Loucy (cell line): ENCODE data around the gene CDC14A.

Source experiments
- H2AFZ ChIP-seq: fragments of 200-600 bp; sonication (generic); 2 replicates; pipeline ENCODE4 v1.6.0; 2016; ENCODE audit warnings: antibody characterized with exemption, mild to moderate bottlenecking, low read length, moderate library complexity
- H3F3A ChIP-seq: fragments of 200-600 bp; 2 replicates; pipeline ENCODE4 v1.6.0; 2016; ENCODE audit warnings: antibody characterized with exemption, low read depth, mild to moderate bottlenecking
- H3K27me3 ChIP-seq: fragments of 200-600 bp; sonication (generic); 2 replicates; pipeline ENCODE4 v1.6.1; 2014; ENCODE audit warnings: low read length, mild to moderate bottlenecking; ENCODE audit not compliant: insufficient read depth, poor library complexity, severe bottlenecking
- H3K36me3 ChIP-seq: fragments of 200-600 bp; sonication (generic); 2 replicates; pipeline ENCODE4 v1.6.1; 2016; ENCODE audit warnings: low read length; ENCODE audit not compliant: insufficient read depth
- H3K4me1 ChIP-seq: fragments of 200-600 bp; sonication (generic); 2 replicates; pipeline ENCODE4 v1.5.1; 2014; ENCODE audit warnings: low read length, mild to moderate bottlenecking; ENCODE audit not compliant: insufficient read depth, poor library complexity, severe bottlenecking
- H3K4me2 ChIP-seq: fragments of 200-600 bp; sonication (generic); 2 replicates; pipeline ENCODE4 v1.6.0; 2014; ENCODE audit warnings: antibody characterized with exemption, low read length, low read depth, mild to moderate bottlenecking; ENCODE audit not compliant: poor library complexity, severe bottlenecking
- H3K4me3 ChIP-seq: fragments of 200-600 bp; sonication (generic); 2 replicates; pipeline ENCODE4 v1.5.1; 2014; ENCODE audit warnings: low read length, mild to moderate bottlenecking, mixed read lengths; ENCODE audit not compliant: poor library complexity, severe bottlenecking
- H3K79me2 ChIP-seq: fragments of 200-600 bp; sonication (generic); 2 replicates; pipeline ENCODE4 v1.6.1; 2014; ENCODE audit warnings: low read length; ENCODE audit not compliant: insufficient read depth
- H3K9ac ChIP-seq: fragments of 200-600 bp; sonication (generic); 2 replicates; pipeline ENCODE4 v1.6.0; 2014; ENCODE audit warnings: mild to moderate bottlenecking, low read depth, low read length, moderate library complexity; ENCODE audit not compliant: poor library complexity, severe bottlenecking
- H3K9me2 ChIP-seq: fragments of 200-600 bp; sonication (generic); replicated peaks from 2 replicates; pipeline ENCODE4 v1.6.1; 2016; ENCODE audit warnings: low read depth, low read length, mixed read lengths
- H3K9me3 ChIP-seq: fragments of 200-600 bp; sonication (generic); 2 replicates; pipeline ENCODE4 v1.6.1; 2014; ENCODE audit warnings: mild to moderate bottlenecking, antibody characterized with exemption, low read length, low read depth; ENCODE audit not compliant: insufficient read depth
- H4K20me1 ChIP-seq: fragments of 200-600 bp; sonication (generic); 2 replicates; pipeline ENCODE4 v1.6.0; 2014; ENCODE audit warnings: antibody characterized with exemption, low read length, mild to moderate bottlenecking; ENCODE audit not compliant: insufficient read depth, poor library complexity, severe bottlenecking
- EZH2phosphoT487 ChIP-seq: fragments of 200-600 bp; IDR thresholded peaks from 2 replicates; pipeline ENCODE4 v1.6.1; 2018; ENCODE audit warnings: antibody characterized with exemption, mild to moderate bottlenecking, moderate library complexity, borderline replicate concordance
- TF ChIP-seq, protein P1 (sequence below): fragments of 200-600 bp; sonication (generic); conservative IDR thresholded peaks from 2 replicates; pipeline ENCODE4 v1.5.1; 2014; ENCODE audit warnings: mild to moderate bottlenecking, antibody characterized with exemption, low read length

Gene CDC14A

DNA sequence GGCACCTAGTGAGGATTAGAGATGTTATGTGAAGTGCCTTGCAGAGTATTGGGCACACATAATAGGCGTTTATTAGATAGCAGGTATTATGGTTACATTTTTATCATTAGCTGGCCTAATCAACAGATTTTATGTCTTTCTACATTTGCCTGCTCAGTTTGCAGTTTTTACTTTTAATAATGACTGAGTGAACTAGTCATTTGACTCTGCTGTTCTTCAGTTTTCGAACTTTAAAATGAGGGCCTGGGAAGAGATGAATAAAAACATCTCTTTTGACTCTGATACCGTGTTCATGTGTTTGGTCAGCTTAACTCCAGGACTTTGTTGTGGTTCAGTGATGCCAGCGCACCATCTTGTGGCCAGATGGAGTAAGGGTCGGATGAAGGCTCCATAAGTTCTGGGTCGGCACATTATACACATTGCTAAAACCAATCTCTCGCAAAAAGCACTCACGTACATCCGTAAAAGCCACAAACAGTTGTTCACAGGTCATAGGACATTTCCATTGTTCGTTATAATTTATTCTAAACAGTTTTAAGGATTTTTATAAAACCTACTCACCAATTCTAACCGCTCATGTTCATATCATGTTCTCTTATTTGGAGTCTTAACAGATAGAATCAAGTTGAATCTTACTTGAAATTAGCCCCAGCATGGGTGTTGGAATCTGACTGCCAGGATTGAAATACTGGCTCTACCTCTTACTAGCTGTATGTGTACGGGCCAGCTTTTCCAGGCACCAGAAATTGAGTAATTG lies 107.2 kb downstream of the CDC14A start:
- no peak overlapping the region for H2AFZ ChIP-seq
- no peaks in the 10 kb centered on the region for H3K9me3 ChIP-seq
- no peaks in the 10 kb centered on the region for H4K20me1 ChIP-seq
- peaks cover 10% of the 10 kb centered on the region for H3K4me1 ChIP-seq
- no peak overlapping the region for H3K4me3 ChIP-seq
- no peaks in the 10 kb centered on the region for H3K9me2 ChIP-seq
- H3K9ac ChIP-seq: no peak overlapping the region
- no peak for TF ChIP-seq EZH2phosphoT487
- TF ChIP-seq, protein P1, sequence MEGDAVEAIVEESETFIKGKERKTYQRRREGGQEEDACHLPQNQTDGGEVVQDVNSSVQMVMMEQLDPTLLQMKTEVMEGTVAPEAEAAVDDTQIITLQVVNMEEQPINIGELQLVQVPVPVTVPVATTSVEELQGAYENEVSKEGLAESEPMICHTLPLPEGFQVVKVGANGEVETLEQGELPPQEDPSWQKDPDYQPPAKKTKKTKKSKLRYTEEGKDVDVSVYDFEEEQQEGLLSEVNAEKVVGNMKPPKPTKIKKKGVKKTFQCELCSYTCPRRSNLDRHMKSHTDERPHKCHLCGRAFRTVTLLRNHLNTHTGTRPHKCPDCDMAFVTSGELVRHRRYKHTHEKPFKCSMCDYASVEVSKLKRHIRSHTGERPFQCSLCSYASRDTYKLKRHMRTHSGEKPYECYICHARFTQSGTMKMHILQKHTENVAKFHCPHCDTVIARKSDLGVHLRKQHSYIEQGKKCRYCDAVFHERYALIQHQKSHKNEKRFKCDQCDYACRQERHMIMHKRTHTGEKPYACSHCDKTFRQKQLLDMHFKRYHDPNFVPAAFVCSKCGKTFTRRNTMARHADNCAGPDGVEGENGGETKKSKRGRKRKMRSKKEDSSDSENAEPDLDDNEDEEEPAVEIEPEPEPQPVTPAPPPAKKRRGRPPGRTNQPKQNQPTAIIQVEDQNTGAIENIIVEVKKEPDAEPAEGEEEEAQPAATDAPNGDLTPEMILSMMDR: peak; percentile 95
- no peaks in the 10 kb centered on the region for H3K79me2 ChIP-seq
- H3K27me3 ChIP-seq: no peaks in the 10 kb centered on the region
- peaks cover 9% of the 10 kb centered on the region; the same call in 1 of the 2 replicates for H3K36me3 ChIP-seq
- H3K4me2 ChIP-seq: no peak overlapping the region
- H3F3A ChIP-seq: no peaks in the 10 kb centered on the region

DNA sequence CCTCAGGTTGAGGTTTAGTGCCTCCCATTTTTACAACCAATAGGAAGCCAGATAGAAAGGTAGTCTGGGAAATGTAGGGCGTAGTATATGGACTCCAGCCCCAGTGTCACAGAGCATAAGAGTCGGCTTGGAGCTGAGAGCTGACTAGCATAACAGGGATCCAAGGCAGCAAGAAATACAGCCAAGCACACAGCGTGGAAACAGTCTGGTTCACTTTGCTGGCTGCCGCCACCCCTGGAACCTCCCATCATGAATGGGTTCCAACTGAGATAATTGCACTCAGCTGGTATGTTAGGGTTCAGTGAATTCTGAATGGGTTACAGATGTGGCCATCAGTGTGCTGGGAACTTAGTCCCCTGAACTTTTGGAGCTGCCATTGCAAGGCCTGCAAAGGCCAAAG lies 108.9 kb downstream of the CDC14A start:
- no peak overlapping the region for H3K4me3 ChIP-seq
- H4K20me1 ChIP-seq: no peaks in the 10 kb centered on the region
- H2AFZ ChIP-seq: no peak overlapping the region
- peaks cover 10% of the 10 kb centered on the region for H3K4me1 ChIP-seq
- no peaks in the 10 kb centered on the region for H3K9me3 ChIP-seq
- TF ChIP-seq EZH2phosphoT487: no peak
- TF ChIP-seq, protein P1: no peak
- no peaks in the 10 kb centered on the region for H3K27me3 ChIP-seq
- no peaks in the 10 kb centered on the region for H3K79me2 ChIP-seq
- H3K4me2 ChIP-seq: no peak overlapping the region
- H3F3A ChIP-seq: no peaks in the 10 kb centered on the region
- H3K9me2 ChIP-seq: no peaks in the 10 kb centered on the region
- peaks cover 9% of the 10 kb centered on the region; the same call in 1 of the 2 replicates for H3K36me3 ChIP-seq
- no peak overlapping the region for H3K9ac ChIP-seq

DNA sequence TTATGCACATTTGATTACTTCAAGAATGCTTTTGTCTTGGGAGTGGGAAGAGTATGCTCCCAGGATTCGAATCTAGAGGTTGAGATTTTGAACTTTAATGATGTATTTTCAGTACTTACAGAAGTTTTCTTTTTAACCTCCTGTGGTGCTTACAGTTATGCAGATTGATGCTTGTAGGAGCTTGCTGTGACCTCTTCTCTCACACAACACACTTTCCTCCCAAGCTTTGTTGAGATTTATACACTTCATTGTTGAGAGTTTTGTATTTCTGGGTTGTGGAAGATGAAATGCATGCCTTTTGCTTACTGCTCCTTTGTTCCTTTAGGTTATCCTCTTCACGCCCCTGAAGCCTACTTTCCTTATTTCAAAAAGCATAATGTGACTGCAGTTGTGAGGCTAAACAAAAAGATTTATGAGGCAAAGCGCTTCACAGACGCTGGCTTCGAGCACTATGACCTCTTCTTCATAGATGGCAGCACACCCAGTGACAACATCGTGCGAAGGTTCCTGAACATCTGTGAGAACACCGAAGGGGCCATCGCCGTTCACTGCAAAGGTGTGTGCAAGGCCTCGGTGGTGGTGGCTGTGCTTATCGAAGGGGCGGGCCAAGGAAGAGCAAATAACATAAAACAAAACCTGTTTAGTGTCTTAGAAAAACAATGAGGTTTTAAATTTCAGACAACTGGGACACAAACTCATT lies 110.2 kb downstream of the CDC14A start:
- Histone ChIP-seq H3K79me2 (no peaks in the 10 kb centered on the region), H3K36me3 (peaks cover 9% of the 10 kb centered on the region; the same call in 1 of the 2 replicates), H3K4me2 (no peak overlapping the region), H3K4me3 (no peak overlapping the region), H3F3A (no peaks in the 10 kb centered on the region), H4K20me1 (no peaks in the 10 kb centered on the region), H2AFZ (no peak overlapping the region), H3K9me3 (no peaks in the 10 kb centered on the region), H3K9ac (no peak overlapping the region), H3K9me2 (no peaks in the 10 kb centered on the region), H3K4me1 (peaks cover 11% of the 10 kb centered on the region), H3K27me3 (no peaks in the 10 kb centered on the region)
- TF ChIP-seq, protein P1: no peak
- TF ChIP-seq EZH2phosphoT487: no peak
